IMR-90 (cell line): ENCODE data around the gene ARHGAP24. TPM values are rescaled to one million over a fixed set of nuclear protein-coding genes. Genes with fewer than 3 reads are reported as not detected.

Experiments
- ATAC-seq: fragments of 200-7000 bp; cut with Tn5 transposase; 2 replicates; pipeline ENCODE4 v1.9.1; 2020; ENCODE audit warnings: low read depth, mild to moderate bottlenecking, moderate library complexity
- BruUV-seq: library from RNA; stranded (reverse); fragments of 400-500 nt; replicated peaks from 2 replicates; lab custom pipeline; 2021; lab: Mats Ljungman, UMichigan
- CTCF ChIA-PET: fragments of 300-600 bp; formaldehyde crosslinking; extraction: SDS; loops from one replicate; lab custom pipeline; 2021; ENCODE audit warnings: antibody characterized with exemption; lab: Yijun Ruan, JAX
- POLR2A ChIA-PET: fragments of 300-600 bp; sonication (Branson Sonifier 250); formaldehyde crosslinking; loops from one replicate; lab custom pipeline; 2022; ENCODE audit warnings: antibody characterized with exemption; ENCODE audit not compliant: unreplicated experiment; lab: Charles Lee
- DNase-seq: peaks from one replicate; pipeline ENCODE4 v3.0.0; 2013
- H2AFZ ChIP-seq: replicated peaks from 2 replicates; pipeline ENCODE3; 2013; ENCODE audit warnings: low read length, mild to moderate bottlenecking; ENCODE audit not compliant: poor library complexity
- H2AK5ac ChIP-seq: 2 replicates; pipeline ENCODE4 v1.6.1; 2013; ENCODE audit warnings: low read depth, low read length, inconsistent platforms
- H2AK9ac ChIP-seq: replicated peaks from 2 replicates; pipeline ENCODE3; 2013; ENCODE audit warnings: mild to moderate bottlenecking, low read depth, low read length, moderate library complexity; ENCODE audit not compliant: poor library complexity
- H2BK120ac ChIP-seq: 2 replicates; pipeline ENCODE4 v1.6.1; 2013; ENCODE audit warnings: low read depth, low read length, inconsistent platforms
- H2BK15ac ChIP-seq: 3 replicates; pipeline ENCODE4 v1.6.1; 2013; ENCODE audit warnings: low read depth, low read length, inconsistent platforms
- H2BK20ac ChIP-seq: 2 replicates; pipeline ENCODE4 v1.6.1; 2013; ENCODE audit warnings: low read depth, mild to moderate bottlenecking, inconsistent platforms, low read length, moderate library complexity
- H2BK5ac ChIP-seq: 2 replicates; pipeline ENCODE4 v1.6.1; 2013; ENCODE audit warnings: mild to moderate bottlenecking, low read depth, low read length, inconsistent platforms; ENCODE audit not compliant: poor library complexity, severe bottlenecking
- H3K14ac ChIP-seq: replicated peaks from 2 replicates; pipeline ENCODE4 v1.6.1; 2013; ENCODE audit warnings: low read depth, low read length, inconsistent platforms
- H3K18ac ChIP-seq: 2 replicates; pipeline ENCODE4 v1.6.1; 2013; ENCODE audit warnings: low read depth, low read length, control low read depth
- H3K23ac ChIP-seq: 2 replicates; pipeline ENCODE4 v1.6.1; 2013; ENCODE audit warnings: low read depth, low read length, inconsistent platforms
- H3K27ac ChIP-seq: 2 replicates; pipeline ENCODE4 v1.5.1; 2013; ENCODE audit warnings: mild to moderate bottlenecking, control low read depth, low read length; ENCODE audit not compliant: insufficient read depth
- H3K27me3 ChIP-seq: 2 replicates; pipeline ENCODE4 v1.6.1; 2013; ENCODE audit warnings: low read length; ENCODE audit not compliant: control insufficient read depth, insufficient read depth
- H3K36me3 ChIP-seq: 2 replicates; pipeline ENCODE4 v1.6.1; 2013; ENCODE audit warnings: low read length, mixed read lengths; ENCODE audit not compliant: control insufficient read depth, insufficient read depth
- H3K4ac ChIP-seq: 2 replicates; pipeline ENCODE4 v1.6.1; 2013; ENCODE audit warnings: low read depth, low read length, inconsistent platforms
- H3K4me1 ChIP-seq: 2 replicates; pipeline ENCODE4 v1.6.1; 2013; ENCODE audit warnings: low read length, mixed read lengths; ENCODE audit not compliant: control insufficient read depth, insufficient read depth
- H3K4me2 ChIP-seq: 2 replicates; pipeline ENCODE4 v1.6.1; 2013; ENCODE audit warnings: low read depth, mild to moderate bottlenecking, control low read depth, low read length, moderate library complexity
- H3K4me3 ChIP-seq: 2 replicates; pipeline ENCODE4 v1.5.1; 2013; ENCODE audit warnings: low read depth, mild to moderate bottlenecking, control low read depth, low read length, moderate library complexity; ENCODE audit not compliant: insufficient read depth
- H3K56ac ChIP-seq: 2 replicates; pipeline ENCODE4 v1.6.1; 2013; ENCODE audit warnings: low read length, inconsistent platforms; ENCODE audit not compliant: insufficient read depth; ENCODE audit errors: extremely low read depth
- H3K79me1 ChIP-seq, 2 experiments: 2 replicates each; pipeline ENCODE4 v1.6.1; 2013; ENCODE audit warnings: low read length in 2 of 2, inconsistent platforms in 1 of 2, low read depth in 1 of 2
- H3K9ac ChIP-seq: 2 replicates; pipeline ENCODE4 v1.6.1; 2013; ENCODE audit warnings: low read depth, low read length, control low read depth
- H3K9me1 ChIP-seq: 2 replicates; pipeline ENCODE4 v1.6.1; 2013; ENCODE audit warnings: low read length, inconsistent platforms; ENCODE audit not compliant: insufficient read depth
- H3K9me3 ChIP-seq: 2 replicates; pipeline ENCODE4 v1.6.1; 2013; ENCODE audit warnings: low read length; ENCODE audit not compliant: control insufficient read depth, insufficient read depth
- H4K20me1 ChIP-seq: 2 replicates; pipeline ENCODE4 v1.6.1; 2013; ENCODE audit warnings: low read length, inconsistent platforms; ENCODE audit not compliant: insufficient read depth
- H4K5ac ChIP-seq: 2 replicates; pipeline ENCODE4 v1.6.1; 2013; ENCODE audit warnings: mild to moderate bottlenecking, low read depth, low read length, control low read depth
- H4K8ac ChIP-seq, 2 experiments: 2 replicates each; pipeline ENCODE4 v1.6.1; 2013; ENCODE audit warnings: low read depth in 2 of 2, low read length in 2 of 2, control low read depth in 1 of 2, inconsistent platforms in 1 of 2
- H4K91ac ChIP-seq: 2 replicates; pipeline ENCODE4 v1.6.1; 2013; ENCODE audit warnings: low read depth, low read length, inconsistent platforms; ENCODE audit not compliant: insufficient read depth
- BHLHE40 ChIP-seq: fragments of 150-350 bp; IDR thresholded peaks from 2 replicates; pipeline ENCODE4 v1.6.1; 2016; ENCODE audit warnings: mild to moderate bottlenecking, low read depth, low read length
- CEBPB ChIP-seq: IDR thresholded peaks from 2 replicates; pipeline ENCODE4 v1.6.1; 2012; ENCODE audit warnings: low read depth, low read length, improper control_type of control experiment
- CHD1 ChIP-seq: IDR thresholded peaks from 2 replicates; pipeline ENCODE4 v1.6.1; 2012; ENCODE audit warnings: low read depth, low read length, improper control_type of control experiment
- CTCF ChIP-seq: conservative IDR thresholded peaks from 2 replicates; pipeline ENCODE4 v1.5.1; 2012; ENCODE audit warnings: mild to moderate bottlenecking, low read depth, low read length, improper control_type of control experiment
- FOS ChIP-seq: fragments of 150-350 bp; IDR thresholded peaks from 2 replicates; pipeline ENCODE4 v1.6.1; 2016; ENCODE audit warnings: low read depth, low read length
- MAFK ChIP-seq: IDR thresholded peaks from 2 replicates; pipeline ENCODE4 v1.6.1; 2012; ENCODE audit warnings: low read depth, low read length, improper control_type of control experiment
- MAZ ChIP-seq: IDR thresholded peaks from 2 replicates; pipeline ENCODE4 v1.6.1; 2012; ENCODE audit warnings: low read depth, mild to moderate bottlenecking, low read length, improper control_type of control experiment, moderate library complexity, borderline replicate concordance
- MXI1 ChIP-seq: IDR thresholded peaks from 2 replicates; pipeline ENCODE4 v1.6.1; 2012; ENCODE audit warnings: low read depth, mild to moderate bottlenecking, low read length, moderate library complexity, borderline replicate concordance
- NFE2L2 ChIP-seq: fragments of 150-350 bp; IDR thresholded peaks from 2 replicates; pipeline ENCODE4 v1.6.1; 2016; ENCODE audit warnings: low read depth, mild to moderate bottlenecking, low read length
- POLR2A ChIP-seq: IDR thresholded peaks from 2 replicates; pipeline ENCODE4 v1.6.1; 2012; ENCODE audit warnings: mild to moderate bottlenecking, low read depth, low read length
- RCOR1 ChIP-seq: IDR thresholded peaks from 2 replicates; pipeline ENCODE4 v1.6.1; 2012; ENCODE audit warnings: mild to moderate bottlenecking, low read length, improper control_type of control experiment; ENCODE audit not compliant: insufficient replicate concordance
- RFX5 ChIP-seq: IDR thresholded peaks from 2 replicates; pipeline ENCODE4 v1.8.0; 2012; ENCODE audit warnings: low read depth, mild to moderate bottlenecking, low read length, moderate library complexity
- SMC3 ChIP-seq: fragments of 150-350 bp; IDR thresholded peaks from 2 replicates; pipeline ENCODE4 v1.6.1; 2016; ENCODE audit warnings: low read depth, mild to moderate bottlenecking, antibody characterized with exemption, low read length, moderate library complexity
- WGBS, 2 experiments: methylation state at CpG; one replicate each; pipeline versions ENCODE4 v1.1.5 to v1.1.7; 2013; ENCODE audit warnings: missing lambda C conversion rate in 2 of 2; ENCODE audit not compliant: insufficient read length in 1 of 2; ENCODE audit errors: extremely low coverage in 2 of 2; 5-methylcytosine and 5-hydroxymethylcytosine counted together
- dilution Hi-C: fragments of 300-500 bp; cut with HindIII; formaldehyde crosslinking; loops from one replicate; pipeline ENCODE4 v1.14.3; 2018; ENCODE audit warnings: low sequenced_read_pairs; ENCODE audit not compliant: unreplicated experiment
- in situ Hi-C: fragments of 300-500 bp; cut with MboI; formaldehyde crosslinking; loops from 3 replicates; pipeline ENCODE4 v1.14.3; 2019; ENCODE audit warnings: low sequenced_read_pairs, inconsistent platforms, mixed read lengths
- intact Hi-C: fragments of 100-400 bp; cut with micrococcal nuclease; formaldehyde crosslinking; loops from 2 replicates; pipeline ENCODE4 v1.10.0; 2022
- polyA plus RNA-seq, 3 experiments: library from polyadenylated mRNA; depleted of rRNA; stranded (reverse); fragments of >200 nt; gene quantifications; 2 replicates each; pipeline ENCODE4 v1.2.3, GENCODE V29; 2012; ENCODE audit warnings: low replicate concordance in 1 of 3
- total RNA-seq: library from RNA; depleted of rRNA; stranded (reverse); fragments of >200 nt; gene quantifications from 2 replicates; pipeline ENCODE4 v1.2.3, GENCODE V29; 2012

Gene ARHGAP24
- total and polyA plus RNA-seq, 2 of the 4 experiments (the other 2 are of a cell fraction), result 11.9 to 24.0 TPM

GRCh38 chr4:86001591-86001990, 526.6 kb downstream of the ARHGAP24 start:
- Histone ChIP-seq H2AK5ac (no peak overlapping the region), H2AK9ac (no peak overlapping the region), H2BK20ac (no peak overlapping the region), H2BK120ac (no peak overlapping the region), H3K27me3 (no peaks in the 10 kb centered on the region), H3K4me2 (no peak overlapping the region), H3K79me1 (no peaks in the 10 kb centered on the region), H4K8ac (no peak overlapping the region), H3K4ac (no peak overlapping the region), H3K14ac (no peak overlapping the region), H3K27ac (no peak overlapping the region), H4K5ac (no peak overlapping the region), H3K4me3 (no peak overlapping the region), H4K20me1 (no peaks in the 10 kb centered on the region), H3K9me1 (peaks cover 2% of the 10 kb centered on the region; the same call in 1 of the 2 replicates), H3K18ac (no peak overlapping the region), H3K23ac (no peak overlapping the region), H3K56ac (no peak overlapping the region), H2BK15ac (no peak overlapping the region), H2AFZ (no peak overlapping the region), H4K91ac (no peak overlapping the region), H3K9me3 (no peaks in the 10 kb centered on the region), H3K4me1 (no peaks in the 10 kb centered on the region), H2BK5ac (no peak overlapping the region), H3K36me3 (no peaks in the 10 kb centered on the region), H3K9ac (no peak overlapping the region)
- intact Hi-C loops, result no loop called here
- dilution Hi-C loops, result no loop called here
- CTCF ChIA-PET, result interaction anchor here (0.7 kb wide), 1 partner anchor 127 kb away, joined by 3 read pairs; no protein-coding TSS in a partner anchor
- ATAC-seq (no peak), DNase-seq (no peak)
- WGBS, 2 experiments, result no CpG with 5 or more reads among the region's 2 CpGs
- no peak for TF ChIP-seq CEBPB
- no peak for TF ChIP-seq RFX5
- no peak for TF ChIP-seq NFE2L2
- no peak for TF ChIP-seq RCOR1
- TF ChIP-seq SMC3, result no peak
- no peak for TF ChIP-seq FOS
- TF ChIP-seq MAFK, result no peak
- TF ChIP-seq MXI1, result no peak
- TF ChIP-seq CHD1, result no peak
- no peak for TF ChIP-seq POLR2A
- TF ChIP-seq MAZ, result no peak
- no peak for TF ChIP-seq BHLHE40
- TF ChIP-seq CTCF, result no peak
- in situ Hi-C loops, result no loop called here
- POLR2A ChIA-PET, result no interaction called here
- no TSS peak for BruUV-seq
